Stomach (tissue), 4 donors: ENCODE data around the gene USP48.

Experiments used
- POLR2A ChIP-seq, 4 donors: fragments of 450-650 bp; IDR thresholded peaks; one replicate each; pipeline ENCODE4 v1.6.1; 2016; ENCODE audit warnings: antibody characterized with exemption in 4 of 4, control low read depth in 2 of 4, mild to moderate bottlenecking in 1 of 4, moderate library complexity in 1 of 4
- POLR2AphosphoS5 ChIP-seq, 3 donors: sonication (generic); formaldehyde crosslinking; IDR thresholded peaks; one replicate each; pipeline ENCODE4 v1.6.1; 2016; ENCODE audit warnings: antibody characterized with exemption in 3 of 3

GRCh38 chr1:21687081-21687529 lies 95.8 kb downstream of the USP48 start:
- TF ChIP-seq POLR2AphosphoS5 (IDR thresholded peaks at IDR 0.05) (no peak), POLR2A (IDR thresholded peaks at IDR 0.05) (no peak)
